Loucy (cell line): ENCODE results near the gene STRADA.

ENCODE experiments used
- H2AFZ ChIP-seq: fragments of 200-600 bp; sonication (generic); 2 replicates; pipeline ENCODE4 v1.6.0; 2016; ENCODE audit warnings: antibody characterized with exemption, mild to moderate bottlenecking, low read length, moderate library complexity
- H3F3A ChIP-seq: fragments of 200-600 bp; 2 replicates; pipeline ENCODE4 v1.6.0; 2016; ENCODE audit warnings: antibody characterized with exemption, low read depth, mild to moderate bottlenecking
- H3K27me3 ChIP-seq: fragments of 200-600 bp; sonication (generic); 2 replicates; pipeline ENCODE4 v1.6.1; 2014; ENCODE audit warnings: low read length, mild to moderate bottlenecking; ENCODE audit not compliant: insufficient read depth, poor library complexity, severe bottlenecking
- H3K36me3 ChIP-seq: fragments of 200-600 bp; sonication (generic); 2 replicates; pipeline ENCODE4 v1.6.1; 2016; ENCODE audit warnings: low read length; ENCODE audit not compliant: insufficient read depth
- H3K4me1 ChIP-seq: fragments of 200-600 bp; sonication (generic); 2 replicates; pipeline ENCODE4 v1.5.1; 2014; ENCODE audit warnings: low read length, mild to moderate bottlenecking; ENCODE audit not compliant: insufficient read depth, poor library complexity, severe bottlenecking
- H3K4me2 ChIP-seq: fragments of 200-600 bp; sonication (generic); 2 replicates; pipeline ENCODE4 v1.6.0; 2014; ENCODE audit warnings: antibody characterized with exemption, low read length, low read depth, mild to moderate bottlenecking; ENCODE audit not compliant: poor library complexity, severe bottlenecking
- H3K4me3 ChIP-seq: fragments of 200-600 bp; sonication (generic); 2 replicates; pipeline ENCODE4 v1.5.1; 2014; ENCODE audit warnings: low read length, mild to moderate bottlenecking, mixed read lengths; ENCODE audit not compliant: poor library complexity, severe bottlenecking
- H3K79me2 ChIP-seq: fragments of 200-600 bp; sonication (generic); 2 replicates; pipeline ENCODE4 v1.6.1; 2014; ENCODE audit warnings: low read length; ENCODE audit not compliant: insufficient read depth
- H3K9ac ChIP-seq: fragments of 200-600 bp; sonication (generic); 2 replicates; pipeline ENCODE4 v1.6.0; 2014; ENCODE audit warnings: mild to moderate bottlenecking, low read depth, low read length, moderate library complexity; ENCODE audit not compliant: poor library complexity, severe bottlenecking
- H3K9me2 ChIP-seq: fragments of 200-600 bp; sonication (generic); replicated peaks from 2 replicates; pipeline ENCODE4 v1.6.1; 2016; ENCODE audit warnings: low read depth, low read length, mixed read lengths
- H3K9me3 ChIP-seq: fragments of 200-600 bp; sonication (generic); 2 replicates; pipeline ENCODE4 v1.6.1; 2014; ENCODE audit warnings: mild to moderate bottlenecking, antibody characterized with exemption, low read length, low read depth; ENCODE audit not compliant: insufficient read depth
- H4K20me1 ChIP-seq: fragments of 200-600 bp; sonication (generic); 2 replicates; pipeline ENCODE4 v1.6.0; 2014; ENCODE audit warnings: antibody characterized with exemption, low read length, mild to moderate bottlenecking; ENCODE audit not compliant: insufficient read depth, poor library complexity, severe bottlenecking
- CTCF ChIP-seq: fragments of 200-600 bp; sonication (generic); conservative IDR thresholded peaks from 2 replicates; pipeline ENCODE4 v1.5.1; 2014; ENCODE audit warnings: mild to moderate bottlenecking, antibody characterized with exemption, low read length
- EZH2phosphoT487 ChIP-seq: fragments of 200-600 bp; IDR thresholded peaks from 2 replicates; pipeline ENCODE4 v1.6.1; 2018; ENCODE audit warnings: antibody characterized with exemption, mild to moderate bottlenecking, moderate library complexity, borderline replicate concordance

Gene STRADA

GRCh38 chr17:63658366-63658765 lies 83.2 kb downstream of the STRADA start:
- Histone ChIP-seq H3K27me3 (no peaks in the 10 kb centered on the region), H3K4me2 (no peak overlapping the region), H2AFZ (no peak overlapping the region), H3K9me3 (no peaks in the 10 kb centered on the region), H3K9me2 (no peaks in the 10 kb centered on the region), H3K79me2 (no peaks in the 10 kb centered on the region), H4K20me1 (no peaks in the 10 kb centered on the region), H3K9ac (no peak overlapping the region), H3K4me1 (no peaks in the 10 kb centered on the region), H3F3A (no peaks in the 10 kb centered on the region), H3K4me3 (no peak overlapping the region), H3K36me3 (peaks cover 47% of the 10 kb centered on the region)
- no peak for TF ChIP-seq CTCF
- no peak for TF ChIP-seq EZH2phosphoT487

GRCh38 chr17:63657786-63658185 lies 83.8 kb downstream of the STRADA start:
- H3K9me3 ChIP-seq: no peaks in the 10 kb centered on the region
- H3F3A ChIP-seq: no peaks in the 10 kb centered on the region
- no peak overlapping the region for H2AFZ ChIP-seq
- H3K27me3 ChIP-seq: no peaks in the 10 kb centered on the region
- no peaks in the 10 kb centered on the region for H3K79me2 ChIP-seq
- TF ChIP-seq CTCF (no peak), EZH2phosphoT487 (no peak)
- peaks cover 51% of the 10 kb centered on the region for H3K36me3 ChIP-seq
- no peaks in the 10 kb centered on the region for H3K9me2 ChIP-seq
- H3K4me3 ChIP-seq: no peak overlapping the region
- no peaks in the 10 kb centered on the region for H4K20me1 ChIP-seq
- H3K4me2 ChIP-seq: no peak overlapping the region
- no peaks in the 10 kb centered on the region for H3K4me1 ChIP-seq
- H3K9ac ChIP-seq: no peak overlapping the region

- Histone ChIP-seq H3K79me2 (no peaks in the 10 kb centered on the region), H3K27me3 (no peaks in the 10 kb centered on the region), H3F3A (peaks cover 2% of the 10 kb centered on the region; the same call in 1 of the 2 replicates), H3K9me2 (no peaks in the 10 kb centered on the region), H3K9me3 (no peaks in the 10 kb centered on the region), H3K4me2 (no peak overlapping the region), H2AFZ (no peak overlapping the region), H3K4me3 (no peak overlapping the region), H3K36me3 (peaks cover 37% of the 10 kb centered on the region), H4K20me1 (no peaks in the 10 kb centered on the region), H3K4me1 (peaks cover 4% of the 10 kb centered on the region), H3K9ac (no peak overlapping the region)
- TF ChIP-seq EZH2phosphoT487: no peak
- no peak for TF ChIP-seq CTCF
These were observed 88.5 kb downstream of the STRADA start for GRCh38 chr17:63653050-63653449.
